ENCODE results near the gene LRSAM1.

Gene LRSAM1

GRCh38 chr9:127495884-127496555, 44.7 kb downstream of the LRSAM1 start:
- Mint-ChIP-seq H3K27me3 (no peaks in the 10 kb centered on the region), H3K27ac (no peak overlapping the region), H3K9me3 (no peaks in the 10 kb centered on the region), H3K4me3 (no peak overlapping the region), H3K4me1 (no peaks in the 10 kb centered on the region), H3K36me3 (peaks cover 7% of the 10 kb centered on the region)

- no peaks in the 10 kb centered on the region for H3K27me3 Mint-ChIP-seq
- peaks cover 7% of the 10 kb centered on the region for H3K36me3 Mint-ChIP-seq
- no peak overlapping the region for H3K4me3 Mint-ChIP-seq
- no peaks in the 10 kb centered on the region for H3K4me1 Mint-ChIP-seq
- H3K27ac Mint-ChIP-seq = no peak overlapping the region
- no peaks in the 10 kb centered on the region for H3K9me3 Mint-ChIP-seq
Measured at GRCh38 chr9:127496974-127497373, 45.7 kb downstream of the LRSAM1 start.

- Mint-ChIP-seq H3K36me3 (peaks cover 7% of the 10 kb centered on the region), H3K4me1 (no peaks in the 10 kb centered on the region), H3K9me3 (no peaks in the 10 kb centered on the region), H3K27ac (no peak overlapping the region), H3K4me3 (no peak overlapping the region), H3K27me3 (no peaks in the 10 kb centered on the region)
Measured at GRCh38 chr9:127497656-127498290, 46.5 kb downstream of the LRSAM1 start.

- H3K4me3 Mint-ChIP-seq = no peak overlapping the region
- peaks cover 7% of the 10 kb centered on the region for H3K36me3 Mint-ChIP-seq
- no peaks in the 10 kb centered on the region for H3K4me1 Mint-ChIP-seq
- H3K27ac Mint-ChIP-seq = no peak overlapping the region
- no peaks in the 10 kb centered on the region for H3K9me3 Mint-ChIP-seq
- H3K27me3 Mint-ChIP-seq = no peaks in the 10 kb centered on the region
Measured at GRCh38 chr9:127498298-127498697, 47.0 kb downstream of the LRSAM1 start.

GRCh38 chr9:127500399-127500798, 49.1 kb downstream of the LRSAM1 start:
- Mint-ChIP-seq H3K36me3 (peaks cover 7% of the 10 kb centered on the region), H3K4me1 (no peaks in the 10 kb centered on the region), H3K27me3 (no peaks in the 10 kb centered on the region), H3K27ac (no peak overlapping the region), H3K4me3 (no peak overlapping the region), H3K9me3 (no peaks in the 10 kb centered on the region)

GRCh38 chr9:127500862-127501261, 49.6 kb downstream of the LRSAM1 start:
- H3K4me3 Mint-ChIP-seq = no peak overlapping the region
- no peaks in the 10 kb centered on the region for H3K9me3 Mint-ChIP-seq
- peaks cover 4% of the 10 kb centered on the region for H3K36me3 Mint-ChIP-seq
- no peak overlapping the region for H3K27ac Mint-ChIP-seq
- H3K27me3 Mint-ChIP-seq = no peaks in the 10 kb centered on the region
- H3K4me1 Mint-ChIP-seq = no peaks in the 10 kb centered on the region

- Mint-ChIP-seq H3K4me1 (no peaks in the 10 kb centered on the region), H3K27ac (no peak overlapping the region), H3K9me3 (no peaks in the 10 kb centered on the region), H3K27me3 (no peaks in the 10 kb centered on the region), H3K36me3 (no peaks in the 10 kb centered on the region), H3K4me3 (no peak overlapping the region)
Measured at GRCh38 chr9:127501821-127502343, 50.6 kb downstream of the LRSAM1 start.

GRCh38 chr9:127502706-127503378, 51.5 kb downstream of the LRSAM1 start:
- Mint-ChIP-seq H3K27me3 (no peaks in the 10 kb centered on the region), H3K4me1 (no peaks in the 10 kb centered on the region), H3K36me3 (no peaks in the 10 kb centered on the region), H3K4me3 (no peak overlapping the region), H3K9me3 (no peaks in the 10 kb centered on the region), H3K27ac (no peak overlapping the region)

GRCh38 chr9:127503379-127503921, 52.1 kb downstream of the LRSAM1 start:
- Mint-ChIP-seq H3K36me3 (no peaks in the 10 kb centered on the region), H3K9me3 (no peaks in the 10 kb centered on the region), H3K27me3 (no peaks in the 10 kb centered on the region), H3K4me3 (no peak overlapping the region), H3K27ac (no peak overlapping the region), H3K4me1 (no peaks in the 10 kb centered on the region)

GRCh38 chr9:127503947-127504886, 52.9 kb downstream of the LRSAM1 start:
- Mint-ChIP-seq H3K27ac (no peak overlapping the region), H3K9me3 (no peaks in the 10 kb centered on the region), H3K4me1 (no peaks in the 10 kb centered on the region), H3K4me3 (no peak overlapping the region), H3K36me3 (no peaks in the 10 kb centered on the region), H3K27me3 (no peaks in the 10 kb centered on the region)

GRCh38 chr9:127504887-127505251, 53.6 kb downstream of the LRSAM1 start:
- Mint-ChIP-seq H3K27me3 (no peaks in the 10 kb centered on the region), H3K36me3 (no peaks in the 10 kb centered on the region), H3K4me1 (no peaks in the 10 kb centered on the region), H3K9me3 (no peaks in the 10 kb centered on the region), H3K4me3 (no peak overlapping the region), H3K27ac (no peak overlapping the region)

- Mint-ChIP-seq H3K9me3 (no peaks in the 10 kb centered on the region), H3K27ac (no peak overlapping the region), H3K36me3 (no peaks in the 10 kb centered on the region), H3K4me1 (no peaks in the 10 kb centered on the region), H3K27me3 (no peaks in the 10 kb centered on the region), H3K4me3 (no peak overlapping the region)
Measured at GRCh38 chr9:127505396-127506116, 54.2 kb downstream of the LRSAM1 start.

GRCh38 chr9:127506117-127506813, 55.0 kb downstream of the LRSAM1 start:
- H3K27ac Mint-ChIP-seq = no peak overlapping the region
- no peaks in the 10 kb centered on the region for H3K27me3 Mint-ChIP-seq
- no peaks in the 10 kb centered on the region for H3K36me3 Mint-ChIP-seq
- H3K9me3 Mint-ChIP-seq = no peaks in the 10 kb centered on the region
- no peaks in the 10 kb centered on the region for H3K4me1 Mint-ChIP-seq
- no peak overlapping the region for H3K4me3 Mint-ChIP-seq

All from activated naive CD4-positive, alpha-beta T cell treated with anti-CD3 and anti-CD28 coated beads, Interleukin-2, amount 50 U/mL, for 24 hours (primary cell).